ENCODE results near the gene KNTC1. TPM values are rescaled to one million over a fixed set of nuclear protein-coding genes. Genes with fewer than 3 reads are reported as not detected.

The KNTC1 gene
- total RNA-seq, 1 experiment from 2014 or later, result 71.3 TPM

DNA sequence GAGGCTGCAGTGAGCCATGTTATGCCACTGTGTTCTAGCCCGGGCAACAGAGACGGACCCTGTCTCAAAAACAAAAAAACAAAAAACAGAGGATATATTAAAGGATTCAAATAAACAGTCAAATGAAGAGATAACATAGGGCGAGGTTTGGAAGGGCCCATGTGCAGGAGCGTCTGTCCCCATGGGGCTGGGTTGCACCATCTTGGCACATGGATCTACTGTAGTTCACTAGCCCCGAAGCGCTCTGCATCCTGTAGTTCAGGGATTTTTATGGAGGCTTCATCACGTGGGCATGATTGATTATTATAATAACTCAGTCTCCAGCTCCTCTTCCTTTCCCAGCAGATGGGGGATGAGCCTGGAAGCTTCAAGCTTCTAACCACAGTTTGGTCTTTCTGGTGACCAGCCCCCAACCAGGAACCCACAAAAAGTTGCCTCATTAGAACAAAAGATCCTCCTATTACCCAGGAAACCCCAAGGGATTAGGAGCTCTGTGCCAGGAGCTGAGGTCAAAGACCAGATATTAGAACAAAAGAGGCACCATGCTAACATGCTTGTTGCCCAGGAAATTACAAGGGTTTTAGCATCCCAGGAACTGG lies 116.3 kb downstream of the KNTC1 start:
- Histone ChIP-seq H3K79me1 (ENCODE audit: insufficient read depth, low read depth, low read length, poor library complexity, severe bottlenecking) (no peaks in the 10 kb centered on the region), H2BK120ac (ENCODE audit: low read depth, low read length, poor library complexity, severe bottlenecking) (no peak overlapping the region), H3T11ph (ENCODE audit: low read length) (no peak overlapping the region), H2BK15ac (ENCODE audit: low read depth, low read length) (no peak overlapping the region), H4K20me1 (ENCODE audit: control insufficient read depth, insufficient read depth, insufficient read length) (no peaks in the 10 kb centered on the region), H2AK5ac (ENCODE audit: insufficient read length, low read length) (no peak overlapping the region), H3K79me2 (ENCODE audit: insufficient read depth, low read length) (no peaks in the 10 kb centered on the region), H4K91ac (ENCODE audit: insufficient read length, low read depth, low read length) (no peak overlapping the region), H2AFZ (ENCODE audit: low read length) (no peak overlapping the region), H3K9me3 (ENCODE audit: control insufficient read depth, low read depth, low read length) (no peaks in the 10 kb centered on the region), H3K23me2 (ENCODE audit: insufficient read length, low read depth, low read length, poor library complexity, severe bottlenecking) (no peaks in the 10 kb centered on the region), H3K4ac (ENCODE audit: low read depth, low read length) (no peak overlapping the region), H3K27me3 (ENCODE audit: insufficient read depth, low read length) (no peaks in the 10 kb centered on the region), H3K23ac (ENCODE audit: insufficient read length, low read depth, low read length) (no peak overlapping the region), H3K27ac (ENCODE audit: insufficient read length, low read depth, low read length) (no peak overlapping the region), H3K4me1 (ENCODE audit: insufficient read depth, low read length) (no peaks in the 10 kb centered on the region; the same call in 1 of the 2 replicates), H3K18ac (ENCODE audit: insufficient read length, low read depth, low read length) (no peak overlapping the region), H4K5ac (ENCODE audit: insufficient read length, low read depth, low read length) (no peak overlapping the region), H3K4me2 (ENCODE audit: insufficient read depth, insufficient read length, low read length) (no peak overlapping the region), H3K14ac (ENCODE audit: insufficient read depth, low read length) (no peak overlapping the region), H3K56ac (ENCODE audit: insufficient read length, low read depth, low read length) (no peak overlapping the region), H4K8ac (replicated peaks; ENCODE audit: insufficient read length, low read depth, low read length) (no peak overlapping the region), H2BK20ac (ENCODE audit: low read depth, low read length, poor library complexity, severe bottlenecking) (no peak overlapping the region), H2BK12ac (ENCODE audit: insufficient read length, low read depth, low read length) (no peak overlapping the region), H2BK5ac (ENCODE audit: insufficient read length, low read length) (no peak overlapping the region), H3K9ac (ENCODE audit: extremely low read depth, insufficient read length, low read length) (no peak overlapping the region)
- WGBS (ENCODE audit: extremely low coverage, insufficient read length, low lambda C conversion rate), result no CpG with 5 or more reads among the region's 7 CpGs
- Mint-ChIP-seq H3K4me1 (peaks cover 9 to 14% of the 10 kb centered on the region in 2 experiments), H3K27me3 (ENCODE audit: low read depth) (no peaks in the 10 kb centered on the region), H3K4me3 (no peak overlapping the region), H3K36me3 (ENCODE audit: insufficient read depth in 1 of 3, low read depth in 3 of 3) (no peaks in the 10 kb centered on the region; a peak in 1 of 7 replicates), H3K9me3 (no peaks in the 10 kb centered on the region), H3K27ac (peak overlapping the region in 1 of 3 experiments; percentile 94; a peak in 2 of 7 replicates)
- no peak for DNase-seq
- TF ChIP-seq, protein P1, sequence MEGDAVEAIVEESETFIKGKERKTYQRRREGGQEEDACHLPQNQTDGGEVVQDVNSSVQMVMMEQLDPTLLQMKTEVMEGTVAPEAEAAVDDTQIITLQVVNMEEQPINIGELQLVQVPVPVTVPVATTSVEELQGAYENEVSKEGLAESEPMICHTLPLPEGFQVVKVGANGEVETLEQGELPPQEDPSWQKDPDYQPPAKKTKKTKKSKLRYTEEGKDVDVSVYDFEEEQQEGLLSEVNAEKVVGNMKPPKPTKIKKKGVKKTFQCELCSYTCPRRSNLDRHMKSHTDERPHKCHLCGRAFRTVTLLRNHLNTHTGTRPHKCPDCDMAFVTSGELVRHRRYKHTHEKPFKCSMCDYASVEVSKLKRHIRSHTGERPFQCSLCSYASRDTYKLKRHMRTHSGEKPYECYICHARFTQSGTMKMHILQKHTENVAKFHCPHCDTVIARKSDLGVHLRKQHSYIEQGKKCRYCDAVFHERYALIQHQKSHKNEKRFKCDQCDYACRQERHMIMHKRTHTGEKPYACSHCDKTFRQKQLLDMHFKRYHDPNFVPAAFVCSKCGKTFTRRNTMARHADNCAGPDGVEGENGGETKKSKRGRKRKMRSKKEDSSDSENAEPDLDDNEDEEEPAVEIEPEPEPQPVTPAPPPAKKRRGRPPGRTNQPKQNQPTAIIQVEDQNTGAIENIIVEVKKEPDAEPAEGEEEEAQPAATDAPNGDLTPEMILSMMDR (conservative IDR thresholded peaks at IDR 0.05), result no peak

All from H9 (cell line).